Endometrial microvascular endothelial cells (primary cell): ENCODE results near the gene RENBP. TPM values are rescaled to one million over a fixed set of nuclear protein-coding genes. Genes with fewer than 3 reads are reported as not detected.

Experiments
- in situ Hi-C: cut with HindIII; loops from 2 replicates; pipeline ENCODE4 v1.10.0; 2017; ENCODE audit warnings: low sequenced_read_pairs, low pct_unique_long_range_greater_than_20kb; ENCODE audit errors: inconsistent ontology term
- total RNA-seq: library from RNA; depleted of rRNA; stranded (reverse); fragments of >200 nt; gene quantifications from one replicate; pipeline ENCODE4 v1.2.3, GENCODE V29; 2015; ENCODE audit errors: inconsistent ontology term

Gene RENBP
- total RNA-seq, 1 donor from 2014 or later: not detected

GRCh38 chrX:153971450-153972367 lies 27.3 kb upstream of the RENBP start, which contains the start of gene HCFC1:
HCFC1 (minus strand) TSS chrX:153971818; CDS start chrX:153970840, 978 bp downstream.
- in situ Hi-C loops: no loop called here

DNA sequence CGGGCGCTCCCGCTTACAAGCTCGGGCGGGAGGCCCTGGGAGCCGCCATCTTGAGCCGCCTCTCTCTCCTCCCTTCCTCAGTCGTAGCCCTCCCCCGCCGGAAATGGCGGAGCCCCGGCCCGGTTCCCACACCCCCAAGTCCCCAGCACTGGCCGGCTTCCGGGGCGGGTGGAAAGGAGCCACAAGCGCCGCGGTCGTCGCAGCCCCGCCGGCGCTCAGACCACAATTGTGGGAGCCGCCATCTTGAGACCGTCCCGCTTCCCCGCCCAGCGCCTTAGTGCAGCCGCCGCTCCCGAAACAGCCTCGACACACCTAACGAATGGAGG lies 26.6 kb upstream of the RENBP start:
- in situ Hi-C loops: no loop called here

GRCh38 chrX:153970357-153971123 lies 26.1 kb upstream of the RENBP start:
- in situ Hi-C loops: no loop called here

- in situ Hi-C loops: no loop called here
These were observed 25.5 kb upstream of the RENBP start for GRCh38 chrX:153969904-153970356.

DNA sequence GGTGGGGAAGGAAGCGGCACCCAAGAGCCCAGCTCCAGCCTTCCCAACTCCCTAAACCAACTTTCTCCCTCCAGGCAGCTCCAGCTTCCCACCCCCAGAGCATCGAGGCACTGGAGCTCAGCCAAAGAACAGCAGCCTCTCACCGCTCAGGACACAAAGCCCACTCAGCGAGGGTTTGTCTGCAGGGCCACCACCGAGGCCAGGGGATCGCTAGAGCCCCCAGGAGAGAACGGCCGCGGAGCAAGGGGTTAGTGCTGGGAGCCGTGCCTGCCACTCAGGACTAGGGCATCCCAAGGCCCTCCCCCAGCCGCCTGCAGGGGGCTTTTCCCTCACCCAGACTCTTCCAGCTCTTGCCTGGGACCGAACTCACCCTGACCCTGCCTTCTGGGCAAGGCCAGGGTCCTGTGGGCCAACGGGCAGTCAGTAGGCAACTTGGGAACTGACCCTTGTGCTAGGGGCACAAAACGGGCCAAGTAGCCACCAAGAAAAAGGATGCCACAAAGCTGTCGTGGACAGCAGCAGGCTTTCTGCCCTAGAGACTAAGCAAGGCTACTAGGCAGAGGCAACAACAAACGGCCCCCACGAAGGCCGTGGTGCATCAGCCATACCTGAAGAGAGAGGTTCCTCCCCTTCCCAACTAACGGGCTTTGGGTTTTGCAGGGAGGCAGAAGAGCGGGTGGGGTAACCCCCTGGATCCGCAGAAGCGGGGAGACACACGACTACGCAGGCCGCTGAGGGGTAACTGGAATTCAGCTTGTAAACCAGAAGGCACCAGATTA lies 24.9 kb upstream of the RENBP start:
- in situ Hi-C loops: no loop called here

DNA sequence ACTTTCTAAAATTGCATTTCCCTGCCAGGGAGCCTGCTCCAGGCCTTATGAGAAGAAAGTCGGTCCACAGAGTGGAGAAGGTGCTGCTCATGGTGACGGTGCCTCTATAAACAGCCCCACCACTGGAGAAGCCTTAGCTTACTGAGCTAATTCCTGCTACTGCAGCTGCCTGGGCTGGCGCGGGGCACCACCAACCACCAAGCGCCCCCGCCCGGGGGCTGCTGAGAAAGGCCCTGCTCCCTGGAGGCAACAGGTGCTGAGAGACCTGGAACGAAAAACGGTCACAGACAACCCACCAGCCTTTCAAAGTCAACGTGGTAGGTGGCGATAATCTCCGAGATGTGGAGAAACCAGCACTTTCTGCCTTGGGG lies 24.3 kb upstream of the RENBP start:
- in situ Hi-C loops: no loop called here

GRCh38 chrX:153968255-153968654 lies 23.8 kb upstream of the RENBP start:
- in situ Hi-C loops: no loop called here

DNA sequence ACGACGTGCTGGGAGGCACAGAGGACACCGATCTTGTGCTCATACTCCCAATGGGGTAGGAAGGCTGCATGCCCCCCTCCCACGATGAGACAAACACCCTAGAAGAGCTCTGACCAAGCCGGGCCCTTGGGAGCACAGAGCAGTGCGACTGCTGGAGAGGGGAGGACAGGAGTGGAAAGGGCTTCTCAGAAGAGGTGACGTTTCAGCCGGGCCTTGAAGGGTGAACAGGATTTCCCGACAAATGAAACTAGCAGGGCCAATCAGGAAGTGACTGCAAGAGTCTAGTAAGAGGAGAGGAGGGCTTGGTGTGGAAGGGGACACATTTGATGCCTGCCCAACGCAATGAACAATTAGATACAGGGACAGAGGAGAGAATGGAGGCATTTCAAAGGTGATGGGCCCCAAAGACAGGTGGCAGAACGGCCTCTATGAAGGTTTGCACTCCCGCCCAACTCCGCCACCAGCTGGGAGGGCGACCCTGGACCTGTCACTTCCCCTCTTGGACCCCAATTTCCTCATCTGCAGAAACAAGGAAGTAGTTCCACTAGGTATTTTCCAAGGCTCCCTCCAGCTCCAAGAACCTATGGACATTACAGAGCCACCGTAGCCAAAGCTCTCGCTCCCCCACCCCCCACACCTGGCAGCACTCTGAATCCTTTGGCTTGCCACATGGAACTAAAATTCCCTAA lies 23.2 kb upstream of the RENBP start:
- in situ Hi-C loops: no loop called here

GRCh38 chrX:153966841-153967535 lies 22.5 kb upstream of the RENBP start:
- in situ Hi-C loops: no loop called here

GRCh38 chrX:153966283-153966688 lies 21.8 kb upstream of the RENBP start:
- in situ Hi-C loops: no loop called here

GRCh38 chrX:153965406-153965805 lies 21.0 kb upstream of the RENBP start:
- in situ Hi-C loops: no loop called here

DNA sequence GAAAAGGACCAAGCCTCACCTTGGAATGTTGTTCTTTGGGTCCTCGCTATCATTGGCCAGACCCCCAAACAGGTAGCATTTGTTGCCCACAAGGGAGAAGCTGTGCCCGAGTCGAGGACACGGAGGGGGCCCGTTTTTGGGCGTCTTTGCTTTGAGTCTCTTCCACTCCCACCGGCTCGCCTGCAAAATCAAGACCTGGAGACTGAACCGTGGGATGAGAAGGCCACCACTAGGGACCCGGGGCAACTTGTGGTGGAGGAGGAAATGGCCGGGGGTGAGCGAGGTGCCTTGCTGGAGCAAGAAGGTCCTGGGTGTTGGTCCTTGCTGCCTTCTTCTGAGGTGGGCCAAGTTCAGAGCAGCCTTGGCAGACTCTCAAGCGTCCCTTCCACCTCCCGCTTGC lies 19.7 kb upstream of the RENBP start:
- in situ Hi-C loops: no loop called here

DNA sequence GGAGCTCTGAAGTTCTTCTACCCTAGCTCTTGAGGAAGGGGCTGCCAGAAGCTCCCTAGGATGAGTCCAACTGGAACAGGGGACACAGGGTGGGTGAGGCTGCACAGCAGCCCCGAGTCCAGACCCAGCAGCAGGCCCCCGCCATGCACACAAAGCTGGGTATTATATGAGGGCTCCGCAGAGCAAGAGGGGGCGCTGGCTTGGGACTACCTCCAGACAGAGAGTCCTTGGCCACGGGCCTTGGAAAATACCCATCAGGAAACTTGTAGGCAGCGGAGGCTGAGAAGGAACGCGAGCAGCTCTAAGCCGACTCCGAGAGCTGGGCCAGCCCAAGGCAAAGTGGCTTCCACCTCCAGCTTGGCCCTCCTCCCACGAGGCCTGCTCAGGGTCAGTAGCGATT lies 19.1 kb upstream of the RENBP start:
- in situ Hi-C loops: no loop called here

DNA sequence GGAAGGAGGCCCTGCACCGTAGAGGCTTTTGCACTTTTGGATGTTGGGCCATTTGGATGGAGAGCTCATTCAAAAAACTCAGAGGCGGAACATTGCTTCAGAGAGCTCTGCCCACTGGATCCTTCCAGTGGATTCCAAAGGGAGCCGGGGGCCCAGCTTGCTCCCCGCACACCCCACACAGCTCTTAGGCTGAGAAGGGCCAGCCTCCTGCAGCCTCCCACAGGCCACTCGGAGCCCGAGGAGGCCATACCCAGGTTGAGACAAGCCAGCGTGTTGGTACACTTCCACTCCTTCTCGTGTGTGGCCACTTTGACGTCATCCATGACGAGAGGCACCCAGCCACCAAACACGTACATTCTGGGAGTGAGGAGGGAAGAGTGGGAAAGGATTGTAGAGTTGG lies 16.8 kb upstream of the RENBP start:
- in situ Hi-C loops: no loop called here

GRCh38 chrX:153960786-153961185 lies 16.3 kb upstream of the RENBP start:
- in situ Hi-C loops: no loop called here

DNA sequence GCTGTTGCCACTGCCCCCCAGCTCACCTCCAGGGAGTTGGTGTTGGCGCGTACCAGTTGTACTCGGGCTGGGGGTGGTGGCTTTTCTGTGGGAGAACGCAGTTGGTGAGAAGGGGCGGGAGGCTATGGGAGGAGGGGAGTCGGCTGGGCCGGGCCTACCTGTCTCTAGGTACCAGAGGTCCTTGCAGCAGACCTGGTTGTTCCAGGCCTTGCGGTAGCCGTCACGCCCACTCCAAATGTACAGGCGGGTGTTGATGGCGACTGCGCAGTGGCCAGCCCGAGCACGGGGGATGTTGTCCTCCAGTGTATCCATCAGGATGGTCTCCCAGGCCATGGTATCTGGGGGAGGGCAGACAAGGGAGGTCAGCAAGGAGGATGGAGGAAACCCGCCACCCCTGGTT lies 15.6 kb upstream of the RENBP start:
- in situ Hi-C loops: no loop called here

DNA sequence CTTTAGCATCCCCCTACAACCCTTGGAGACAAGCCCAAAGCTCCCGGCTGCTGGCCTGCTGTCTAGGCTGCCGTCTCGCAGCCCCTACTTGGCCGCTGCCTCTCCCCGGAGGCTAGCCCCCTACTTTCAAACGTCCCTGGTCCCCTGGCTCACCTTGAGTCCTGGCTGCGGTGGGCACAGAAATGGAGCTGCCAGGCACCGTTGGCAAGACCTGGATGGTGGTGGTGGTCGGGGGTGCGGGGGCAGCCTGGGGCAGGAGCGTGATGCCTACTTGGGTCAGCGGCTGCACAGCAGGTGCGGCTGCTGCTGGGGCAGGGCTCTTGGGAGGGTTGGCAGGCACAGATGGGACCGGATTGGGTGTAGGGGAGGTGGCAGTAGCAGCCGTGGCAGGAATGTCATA lies 15.2 kb upstream of the RENBP start:
- in situ Hi-C loops: no loop called here

DNA sequence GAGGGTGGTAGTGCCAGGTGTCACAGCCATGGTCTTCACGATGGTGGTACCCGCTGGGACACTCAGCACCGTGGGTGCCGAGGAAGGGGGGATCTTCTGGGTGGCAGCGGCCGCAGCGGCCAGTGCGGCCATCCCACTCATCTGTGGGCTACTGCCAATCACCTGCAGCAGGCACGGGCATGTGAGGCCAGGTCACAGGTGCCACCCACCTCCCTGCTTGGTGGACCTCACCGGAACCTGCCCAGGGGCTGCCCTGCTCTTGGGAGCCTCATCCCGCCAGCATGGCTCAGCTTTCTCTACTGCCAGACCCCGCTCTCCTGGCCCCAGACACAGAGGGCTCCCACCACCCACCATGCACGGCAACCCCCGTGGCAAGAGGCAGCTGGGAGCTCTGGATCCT lies 14.2 kb upstream of the RENBP start:
- in situ Hi-C loops: no loop called here
